Activated B cell treated with CpG ODN at 0.5 μM for 24 hours (primary cell): ENCODE measurements around the gene KCNAB3. TPM values are rescaled to one million over a fixed set of nuclear protein-coding genes. Genes with fewer than 3 reads are reported as not detected.

Experiments
- ATAC-seq: fragments of 200-7000 bp; cut with Tn5 transposase; one replicate; pipeline ENCODE4 v1.10.0; 2021; ENCODE audit warnings: low read depth, mild to moderate bottlenecking, moderate library complexity
- CTCF ChIA-PET: fragments of 350-600 bp; sonication (Branson Sonifier 250); formaldehyde crosslinking; loops from one replicate; lab custom pipeline; 2021; ENCODE audit warnings: antibody characterized with exemption; lab: Charles Lee
- POLR2A ChIA-PET: fragments of 350-600 bp; sonication (Branson Sonifier 250); formaldehyde crosslinking; loops from one replicate; lab custom pipeline; 2021; ENCODE audit warnings: antibody characterized with exemption; lab: Charles Lee
- DNase-seq: peaks from one replicate; pipeline ENCODE4 v3.0.0; 2022
- H3K27ac Mint-ChIP-seq: one replicate; pipeline ENCODE4 v1.8.0; 2020; ENCODE audit warnings: mixed read lengths
- H3K27me3 Mint-ChIP-seq: one replicate; pipeline ENCODE4 v1.8.0; 2021; ENCODE audit warnings: mixed read lengths
- H3K36me3 Mint-ChIP-seq: one replicate; pipeline ENCODE4 v1.8.0; 2021; ENCODE audit warnings: low read depth, mixed read lengths
- H3K4me1 Mint-ChIP-seq: one replicate; pipeline ENCODE4 v1.8.0; 2021; ENCODE audit warnings: mixed read lengths
- H3K4me3 Mint-ChIP-seq: one replicate; pipeline ENCODE4 v1.8.0; 2020; ENCODE audit warnings: mild to moderate bottlenecking, mixed read lengths
- H3K9me3 Mint-ChIP-seq: one replicate; pipeline ENCODE4 v1.8.0; 2020; ENCODE audit warnings: mixed read lengths
- CTCF ChIP-seq: fragments of 200-600 bp; IDR thresholded peaks from one replicate; pipeline ENCODE4 v1.8.0; 2022; ENCODE audit warnings: antibody characterized with exemption, mild to moderate bottlenecking
- intact Hi-C: fragments of 100-400 bp; cut with micrococcal nuclease; formaldehyde crosslinking; loops from one replicate; pipeline ENCODE4 v1.15.1; 2024
- total RNA-seq: library from RNA; stranded (reverse); gene quantifications from 2 replicates; pipeline ENCODE4 v1.2.3, GENCODE V29; 2022

Gene KCNAB3
- total RNA-seq, 1 donor from 2014 or later, result 12.9 TPM

GRCh38 chr17:7950578-7950977 lies 20.9 kb upstream of the KCNAB3 start:
- ATAC-seq, result no peak
- H3K4me1 Mint-ChIP-seq, result peaks cover 10% of the 10 kb centered on the region
- DNase-seq, result no peak
- H3K36me3 Mint-ChIP-seq, result peaks cover 45% of the 10 kb centered on the region
- H3K27ac Mint-ChIP-seq, result no peak overlapping the region
- no peaks in the 10 kb centered on the region for H3K27me3 Mint-ChIP-seq
- H3K4me3 Mint-ChIP-seq, result no peak overlapping the region
- intact Hi-C loops, result loop anchor here (2.0 kb wide), 1 partner anchor 18 kb away; the partner anchor contains the start of gene CNTROB
- ChIA-PET CTCF (no interaction called here), POLR2A (interaction anchor here (0.7 kb wide), 1 partner anchor 74 kb away, joined by 6 read pairs; no protein-coding TSS in a partner anchor)
- TF ChIP-seq CTCF, result no peak
- H3K9me3 Mint-ChIP-seq, result no peaks in the 10 kb centered on the region

GRCh38 chr17:7947651-7948050 lies 18.0 kb upstream of the KCNAB3 start:
- ChIA-PET CTCF (no interaction called here), POLR2A (no interaction called here)
- H3K27ac Mint-ChIP-seq, result no peak overlapping the region
- H3K4me1 Mint-ChIP-seq, result peaks cover 10% of the 10 kb centered on the region
- TF ChIP-seq CTCF, result no peak
- DNase-seq (no peak), ATAC-seq (no peak)
- no peak overlapping the region for H3K4me3 Mint-ChIP-seq
- H3K9me3 Mint-ChIP-seq, result no peaks in the 10 kb centered on the region
- peaks cover 70% of the 10 kb centered on the region for H3K36me3 Mint-ChIP-seq
- H3K27me3 Mint-ChIP-seq, result no peaks in the 10 kb centered on the region
- intact Hi-C loops, result no loop called here

- no peak for TF ChIP-seq CTCF
- intact Hi-C loops, result no loop called here
- no peak overlapping the region for H3K27ac Mint-ChIP-seq
- ChIA-PET CTCF (no interaction called here), POLR2A (no interaction called here)
- ATAC-seq, result no peak
- H3K4me3 Mint-ChIP-seq, result no peak overlapping the region
- peaks cover 4% of the 10 kb centered on the region for H3K4me1 Mint-ChIP-seq
- no peaks in the 10 kb centered on the region for H3K27me3 Mint-ChIP-seq
- no peaks in the 10 kb centered on the region for H3K9me3 Mint-ChIP-seq
- peaks cover 78% of the 10 kb centered on the region for H3K36me3 Mint-ChIP-seq
- no peak for DNase-seq
Observed at GRCh38 chr17:7946441-7946840, 16.8 kb upstream of the KCNAB3 start.

- Mint-ChIP-seq H3K9me3 (no peaks in the 10 kb centered on the region), H3K27me3 (no peaks in the 10 kb centered on the region), H3K4me1 (no peaks in the 10 kb centered on the region), H3K27ac (no peak overlapping the region), H3K4me3 (no peak overlapping the region), H3K36me3 (peaks cover 84% of the 10 kb centered on the region)
- ChIA-PET CTCF (interaction anchor here (1.2 kb wide), 1 partner anchor 111 kb away, joined by 3 read pairs; no protein-coding TSS in a partner anchor), POLR2A (no interaction called here)
- intact Hi-C loops, result no loop called here
- TF ChIP-seq CTCF, result no peak
- no peak for ATAC-seq
- DNase-seq, result no peak
Observed at GRCh38 chr17:7945651-7946050, 16.0 kb upstream of the KCNAB3 start.

- no peak for DNase-seq
- ChIA-PET CTCF (interaction anchor here (1.1 to 1.3 kb wide), 4 partner anchors 12 to 113 kb away, joined by 3 to 6 read pairs (median 4); no protein-coding TSS in a partner anchor), POLR2A (interaction anchor here (1.4 kb wide), 1 partner anchor 11 kb away, joined by 4 read pairs; no protein-coding TSS in a partner anchor)
- no peaks in the 10 kb centered on the region for H3K27me3 Mint-ChIP-seq
- intact Hi-C loops, result no loop called here
- H3K9me3 Mint-ChIP-seq, result no peaks in the 10 kb centered on the region
- no peak for ATAC-seq
- H3K4me1 Mint-ChIP-seq, result no peaks in the 10 kb centered on the region
- no peak overlapping the region for H3K4me3 Mint-ChIP-seq
- no peak overlapping the region for H3K27ac Mint-ChIP-seq
- H3K36me3 Mint-ChIP-seq, result peaks cover 85% of the 10 kb centered on the region
- TF ChIP-seq CTCF, result no peak
Observed at GRCh38 chr17:7944326-7944725, 14.7 kb upstream of the KCNAB3 start.
